Ishikawa (cell line): ENCODE measurements around the gene INO80D.

ENCODE experiments used
- CEBPB ChIP-seq: IDR thresholded peaks from 2 replicates; pipeline ENCODE4 v1.6.1; 2012
- CREB1 ChIP-seq: IDR thresholded peaks from 2 replicates; pipeline ENCODE4 v1.6.1; 2012; ENCODE audit warnings: low read depth
- EGR1 ChIP-seq: IDR thresholded peaks from 2 replicates; pipeline ENCODE4 v1.6.1; 2012
- EP300 ChIP-seq: IDR thresholded peaks from 2 replicates; pipeline ENCODE4 v1.6.1; 2012; ENCODE audit warnings: borderline replicate concordance
- FOXM1 ChIP-seq: IDR thresholded peaks from 2 replicates; pipeline ENCODE4 v1.6.1; 2012; ENCODE audit warnings: low read depth, borderline replicate concordance
- NFIC ChIP-seq: IDR thresholded peaks from 2 replicates; pipeline ENCODE4 v1.6.1; 2012
- RAD21 ChIP-seq: IDR thresholded peaks from 2 replicates; pipeline ENCODE4 v1.6.1; 2012; ENCODE audit warnings: low read depth
- TAF1 ChIP-seq: IDR thresholded peaks from 2 replicates; pipeline ENCODE4 v1.6.1; 2012; ENCODE audit warnings: low read depth, mild to moderate bottlenecking
- TCF12 ChIP-seq: IDR thresholded peaks from 2 replicates; pipeline ENCODE4 v1.6.1; 2012; ENCODE audit warnings: low read depth
- TEAD4 ChIP-seq: IDR thresholded peaks from 2 replicates; pipeline ENCODE4 v1.6.1; 2012
- YY1 ChIP-seq: IDR thresholded peaks from 2 replicates; pipeline ENCODE4 v1.6.1; 2012; ENCODE audit warnings: low read depth
- ZBTB7A ChIP-seq: IDR thresholded peaks from 2 replicates; pipeline ENCODE4 v1.6.1; 2012; ENCODE audit warnings: low read depth
- TF ChIP-seq, protein P1 (sequence below): IDR thresholded peaks from 2 replicates; pipeline ENCODE4 v1.6.1; 2012
- TF ChIP-seq, protein P2 (sequence below): IDR thresholded peaks from 2 replicates; pipeline ENCODE4 v1.6.1; 2012; ENCODE audit warnings: low read depth, mild to moderate bottlenecking
- TF ChIP-seq, protein P3 (sequence below): IDR thresholded peaks from 2 replicates; pipeline ENCODE4 v1.6.1; 2012

INO80D gene

GRCh38 chr2:206086716-206087350 lies 859 bp upstream of the INO80D start:
- no peak for TF ChIP-seq CREB1
- TF ChIP-seq, protein P1, sequence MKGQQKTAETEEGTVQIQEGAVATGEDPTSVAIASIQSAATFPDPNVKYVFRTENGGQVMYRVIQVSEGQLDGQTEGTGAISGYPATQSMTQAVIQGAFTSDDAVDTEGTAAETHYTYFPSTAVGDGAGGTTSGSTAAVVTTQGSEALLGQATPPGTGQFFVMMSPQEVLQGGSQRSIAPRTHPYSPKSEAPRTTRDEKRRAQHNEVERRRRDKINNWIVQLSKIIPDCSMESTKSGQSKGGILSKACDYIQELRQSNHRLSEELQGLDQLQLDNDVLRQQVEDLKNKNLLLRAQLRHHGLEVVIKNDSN: no peak
- no peak for TF ChIP-seq EGR1
- TF ChIP-seq RAD21: no peak
- TF ChIP-seq TEAD4: no peak
- no peak for TF ChIP-seq TAF1
- TF ChIP-seq NFIC: no peak
- TF ChIP-seq, protein P2, sequence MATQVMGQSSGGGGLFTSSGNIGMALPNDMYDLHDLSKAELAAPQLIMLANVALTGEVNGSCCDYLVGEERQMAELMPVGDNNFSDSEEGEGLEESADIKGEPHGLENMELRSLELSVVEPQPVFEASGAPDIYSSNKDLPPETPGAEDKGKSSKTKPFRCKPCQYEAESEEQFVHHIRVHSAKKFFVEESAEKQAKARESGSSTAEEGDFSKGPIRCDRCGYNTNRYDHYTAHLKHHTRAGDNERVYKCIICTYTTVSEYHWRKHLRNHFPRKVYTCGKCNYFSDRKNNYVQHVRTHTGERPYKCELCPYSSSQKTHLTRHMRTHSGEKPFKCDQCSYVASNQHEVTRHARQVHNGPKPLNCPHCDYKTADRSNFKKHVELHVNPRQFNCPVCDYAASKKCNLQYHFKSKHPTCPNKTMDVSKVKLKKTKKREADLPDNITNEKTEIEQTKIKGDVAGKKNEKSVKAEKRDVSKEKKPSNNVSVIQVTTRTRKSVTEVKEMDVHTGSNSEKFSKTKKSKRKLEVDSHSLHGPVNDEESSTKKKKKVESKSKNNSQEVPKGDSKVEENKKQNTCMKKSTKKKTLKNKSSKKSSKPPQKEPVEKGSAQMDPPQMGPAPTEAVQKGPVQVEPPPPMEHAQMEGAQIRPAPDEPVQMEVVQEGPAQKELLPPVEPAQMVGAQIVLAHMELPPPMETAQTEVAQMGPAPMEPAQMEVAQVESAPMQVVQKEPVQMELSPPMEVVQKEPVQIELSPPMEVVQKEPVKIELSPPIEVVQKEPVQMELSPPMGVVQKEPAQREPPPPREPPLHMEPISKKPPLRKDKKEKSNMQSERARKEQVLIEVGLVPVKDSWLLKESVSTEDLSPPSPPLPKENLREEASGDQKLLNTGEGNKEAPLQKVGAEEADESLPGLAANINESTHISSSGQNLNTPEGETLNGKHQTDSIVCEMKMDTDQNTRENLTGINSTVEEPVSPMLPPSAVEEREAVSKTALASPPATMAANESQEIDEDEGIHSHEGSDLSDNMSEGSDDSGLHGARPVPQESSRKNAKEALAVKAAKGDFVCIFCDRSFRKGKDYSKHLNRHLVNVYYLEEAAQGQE: no peak
- no peak for TF ChIP-seq ZBTB7A
- no peak for TF ChIP-seq EP300
- no peak for TF ChIP-seq TCF12
- TF ChIP-seq YY1: no peak
- TF ChIP-seq FOXM1: no peak
- no peak for TF ChIP-seq CEBPB
- TF ChIP-seq, protein P3, sequence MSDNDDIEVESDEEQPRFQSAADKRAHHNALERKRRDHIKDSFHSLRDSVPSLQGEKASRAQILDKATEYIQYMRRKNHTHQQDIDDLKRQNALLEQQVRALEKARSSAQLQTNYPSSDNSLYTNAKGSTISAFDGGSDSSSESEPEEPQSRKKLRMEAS: no peak

DNA sequence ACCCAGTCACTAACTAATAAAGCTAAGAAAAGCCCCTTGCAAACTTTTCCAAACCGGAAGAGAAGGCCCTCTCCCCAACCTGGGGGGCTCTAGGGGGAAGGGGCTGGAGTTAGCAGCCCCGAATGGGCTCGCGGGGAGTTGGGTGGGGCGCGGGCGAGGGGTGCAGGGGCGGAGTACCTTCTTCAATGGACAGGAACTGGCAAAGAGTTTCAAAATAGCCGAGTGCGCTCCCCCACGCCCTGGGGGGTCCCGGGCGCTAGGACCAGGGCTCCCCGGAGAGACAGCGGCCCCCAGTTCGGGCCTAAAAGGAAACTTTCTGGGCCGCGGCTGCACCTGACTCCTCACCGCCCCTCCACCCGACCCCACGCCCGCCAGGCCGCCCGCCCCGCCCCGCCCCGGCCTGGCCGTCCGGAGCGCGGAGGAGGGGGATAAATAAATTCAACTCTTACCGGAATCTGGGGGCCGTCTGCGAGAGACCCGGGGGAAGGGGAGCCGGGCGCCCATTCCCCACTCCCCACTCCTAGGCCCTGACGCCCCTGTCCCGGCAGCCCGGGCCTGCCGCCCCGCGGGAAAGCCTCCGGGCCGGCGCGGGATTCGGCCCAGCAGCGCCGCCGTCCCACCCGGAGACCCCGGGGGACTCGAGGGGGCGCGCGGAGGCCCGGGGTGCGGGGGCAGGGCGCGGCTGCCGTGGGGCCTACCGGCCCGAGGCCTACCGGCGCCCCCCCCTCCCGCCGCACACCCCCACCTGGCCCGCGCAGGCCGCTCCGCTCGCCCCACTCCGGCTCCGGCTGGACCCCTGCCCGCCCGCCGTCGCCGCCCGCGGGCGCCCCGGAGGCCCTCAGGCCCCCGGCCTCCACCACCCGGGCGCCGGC lies 868 bp downstream of the INO80D start:
- TF ChIP-seq NFIC (no peak), CEBPB (no peak), RAD21 (no peak), EGR1 (no peak), TAF1 (0 out of 2 replicates have a peak, but pooled peaks have one; percentile 1), EP300 (no peak), ZBTB7A (0 out of 2 replicates have a peak, but pooled peaks have one; percentile 53)
- TF ChIP-seq, protein P2: no peak

GRCh38 chr2:206084439-206084869 lies 1.5 kb downstream of the INO80D start:
- TF ChIP-seq, protein P2: peak; percentile 23; the same call in 1 of the 2 replicates
- 0 out of 2 replicates have a peak, but pooled peaks have one; percentile 21 for TF ChIP-seq TAF1
- no peak for TF ChIP-seq CEBPB
- TF ChIP-seq EP300: no peak
- TF ChIP-seq, protein P1: no peak
- TF ChIP-seq, protein P3: no peak
- TF ChIP-seq CREB1: no peak
- TF ChIP-seq RAD21: no peak
- no peak for TF ChIP-seq ZBTB7A
- no peak for TF ChIP-seq TEAD4
